Nephron progenitor cell (in vitro differentiated cells): Measurements from ENCODE around the gene USF2.

Experiments
- DNase-seq: peaks from one replicate; pipeline ENCODE4 v3.0.0; 2021
- H3K27ac Mint-ChIP-seq: 2 replicates; pipeline ENCODE4 v1.8.0; 2021; ENCODE audit warnings: mild to moderate bottlenecking, moderate library complexity, mixed read lengths
- H3K27me3 Mint-ChIP-seq: 2 replicates; pipeline ENCODE4 v1.8.0; 2021; ENCODE audit warnings: mild to moderate bottlenecking, low read depth, mixed read lengths; ENCODE audit not compliant: poor library complexity
- H3K36me3 Mint-ChIP-seq: 2 replicates; pipeline ENCODE4 v1.8.0; 2021; ENCODE audit warnings: low read depth, mixed read lengths
- H3K4me1 Mint-ChIP-seq: 2 replicates; pipeline ENCODE4 v1.8.0; 2021; ENCODE audit warnings: mixed read lengths
- H3K4me3 Mint-ChIP-seq: 2 replicates; pipeline ENCODE4 v1.8.0; 2021; ENCODE audit warnings: mild to moderate bottlenecking, moderate library complexity, mixed read lengths
- H3K9me3 Mint-ChIP-seq: 2 replicates; pipeline ENCODE4 v1.8.0; 2021; ENCODE audit warnings: mild to moderate bottlenecking, moderate library complexity, mixed read lengths
- TF ChIP-seq, protein P1 (sequence below): fragments of 200-600 bp; sonication (generic); IDR thresholded peaks from 2 replicates; pipeline ENCODE4 v1.5.0; 2021; ENCODE audit warnings: antibody characterized with exemption

The USF2 gene

DNA sequence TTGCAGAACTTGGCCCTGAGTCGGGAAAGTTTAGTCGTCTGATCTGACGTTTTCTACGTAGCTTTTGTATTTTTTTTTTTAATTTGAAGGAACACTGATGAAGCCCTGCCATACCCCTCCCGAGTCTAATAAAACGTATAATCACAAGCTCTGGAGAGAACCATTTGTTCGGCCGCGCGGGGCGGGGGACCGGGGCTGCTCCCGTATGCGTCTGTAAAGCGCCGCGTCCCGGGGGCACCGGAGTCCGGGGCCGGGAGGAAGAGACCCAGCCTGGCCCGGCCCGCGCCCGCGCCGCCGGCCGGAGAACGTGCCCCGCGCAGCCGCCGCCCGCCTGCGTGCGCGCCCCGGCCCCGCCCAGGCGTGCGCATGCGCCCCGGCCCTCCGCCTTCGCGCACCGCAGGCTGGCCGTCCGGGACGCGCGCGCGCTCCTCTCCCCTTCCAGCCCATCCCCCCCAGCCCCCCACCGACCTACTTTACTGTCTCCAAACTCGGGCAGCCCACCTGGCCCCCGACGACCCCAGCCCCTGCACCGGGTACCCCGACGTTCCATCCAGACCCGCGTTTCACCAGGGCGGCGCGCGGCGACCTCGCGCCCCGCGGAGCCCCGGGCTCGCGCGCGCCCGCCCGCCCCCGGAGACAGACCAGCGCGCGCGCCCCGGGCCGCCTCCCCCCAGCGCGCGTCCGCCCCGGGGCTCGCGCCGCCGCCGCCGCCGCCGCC lies 785 bp upstream of the USF2 start:
- peak; percentile 76 for DNase-seq
- Mint-ChIP-seq H3K4me1 (peaks cover 49% of the 10 kb centered on the region), H3K4me3 (peak overlapping the region; percentile 95), H3K9me3 (no peaks in the 10 kb centered on the region), H3K27ac (peak overlapping the region; percentile 95), H3K27me3 (no peaks in the 10 kb centered on the region), H3K36me3 (peaks cover 27% of the 10 kb centered on the region)
- TF ChIP-seq, protein P1, sequence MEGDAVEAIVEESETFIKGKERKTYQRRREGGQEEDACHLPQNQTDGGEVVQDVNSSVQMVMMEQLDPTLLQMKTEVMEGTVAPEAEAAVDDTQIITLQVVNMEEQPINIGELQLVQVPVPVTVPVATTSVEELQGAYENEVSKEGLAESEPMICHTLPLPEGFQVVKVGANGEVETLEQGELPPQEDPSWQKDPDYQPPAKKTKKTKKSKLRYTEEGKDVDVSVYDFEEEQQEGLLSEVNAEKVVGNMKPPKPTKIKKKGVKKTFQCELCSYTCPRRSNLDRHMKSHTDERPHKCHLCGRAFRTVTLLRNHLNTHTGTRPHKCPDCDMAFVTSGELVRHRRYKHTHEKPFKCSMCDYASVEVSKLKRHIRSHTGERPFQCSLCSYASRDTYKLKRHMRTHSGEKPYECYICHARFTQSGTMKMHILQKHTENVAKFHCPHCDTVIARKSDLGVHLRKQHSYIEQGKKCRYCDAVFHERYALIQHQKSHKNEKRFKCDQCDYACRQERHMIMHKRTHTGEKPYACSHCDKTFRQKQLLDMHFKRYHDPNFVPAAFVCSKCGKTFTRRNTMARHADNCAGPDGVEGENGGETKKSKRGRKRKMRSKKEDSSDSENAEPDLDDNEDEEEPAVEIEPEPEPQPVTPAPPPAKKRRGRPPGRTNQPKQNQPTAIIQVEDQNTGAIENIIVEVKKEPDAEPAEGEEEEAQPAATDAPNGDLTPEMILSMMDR = no peak

DNA sequence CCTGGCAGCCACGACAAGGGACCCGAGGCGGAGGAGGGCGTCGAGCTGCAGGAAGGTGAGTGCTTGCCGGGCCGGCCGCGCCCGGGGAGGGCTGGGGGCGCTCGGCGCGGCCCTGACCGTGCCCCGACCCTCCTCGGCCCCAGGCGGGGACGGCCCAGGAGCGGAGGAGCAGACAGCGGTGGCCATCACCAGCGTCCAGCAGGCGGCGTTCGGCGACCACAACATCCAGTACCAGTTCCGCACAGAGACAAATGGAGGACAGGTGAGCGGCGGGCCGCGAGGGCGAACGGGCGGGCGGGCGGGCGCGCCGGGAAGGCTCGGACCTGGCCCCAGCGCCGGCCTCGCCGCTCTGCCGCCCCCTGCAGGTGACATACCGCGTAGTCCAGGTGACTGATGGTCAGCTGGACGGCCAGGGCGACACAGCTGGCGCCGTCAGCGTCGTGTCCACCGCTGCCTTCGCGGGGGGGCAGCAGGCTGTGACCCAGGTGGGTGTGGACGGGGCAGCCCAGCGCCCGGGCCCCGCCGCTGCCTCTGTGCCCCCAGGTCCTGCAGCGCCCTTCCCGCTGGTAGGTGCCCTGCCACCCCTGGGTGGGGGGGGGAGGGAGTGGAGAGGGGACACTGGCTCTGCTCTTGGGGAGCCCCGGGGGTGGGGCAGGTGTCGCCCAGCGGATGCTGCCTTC lies 816 bp downstream of the USF2 start:
- peak overlapping the region; percentile 76 for H3K4me3 Mint-ChIP-seq
- H3K27me3 Mint-ChIP-seq = no peaks in the 10 kb centered on the region
- H3K9me3 Mint-ChIP-seq = no peaks in the 10 kb centered on the region
- peaks cover 37% of the 10 kb centered on the region for H3K36me3 Mint-ChIP-seq
- DNase-seq = peak; percentile 95
- peaks cover 48% of the 10 kb centered on the region for H3K4me1 Mint-ChIP-seq
- TF ChIP-seq, protein P1 = peak; percentile 85
- no peak overlapping the region for H3K27ac Mint-ChIP-seq

DNA sequence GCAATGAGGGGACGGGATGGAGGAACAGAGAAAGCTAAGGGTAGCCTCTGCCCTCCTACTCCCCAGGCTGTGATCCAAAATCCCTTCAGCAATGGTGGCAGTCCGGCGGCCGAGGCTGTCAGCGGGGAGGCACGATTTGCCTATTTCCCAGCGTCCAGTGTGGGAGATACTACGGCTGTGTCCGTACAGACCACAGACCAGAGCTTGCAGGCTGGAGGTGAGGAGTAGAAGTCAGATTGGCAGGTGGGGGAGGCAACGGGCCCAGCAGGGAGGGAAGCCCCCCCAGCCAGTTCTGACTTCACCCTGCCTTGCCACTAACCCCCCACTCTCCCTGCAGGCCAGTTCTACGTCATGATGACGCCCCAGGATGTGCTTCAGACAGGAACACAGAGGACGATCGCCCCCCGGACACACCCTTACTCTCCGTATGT lies 1.6 kb downstream of the USF2 start:
- H3K4me3 Mint-ChIP-seq = no peak overlapping the region
- H3K36me3 Mint-ChIP-seq = peaks cover 44% of the 10 kb centered on the region
- H3K27ac Mint-ChIP-seq = no peak overlapping the region
- no peaks in the 10 kb centered on the region for H3K27me3 Mint-ChIP-seq
- DNase-seq = no peak
- no peaks in the 10 kb centered on the region for H3K9me3 Mint-ChIP-seq
- H3K4me1 Mint-ChIP-seq = peaks cover 40% of the 10 kb centered on the region
- TF ChIP-seq, protein P1 = no peak

DNA sequence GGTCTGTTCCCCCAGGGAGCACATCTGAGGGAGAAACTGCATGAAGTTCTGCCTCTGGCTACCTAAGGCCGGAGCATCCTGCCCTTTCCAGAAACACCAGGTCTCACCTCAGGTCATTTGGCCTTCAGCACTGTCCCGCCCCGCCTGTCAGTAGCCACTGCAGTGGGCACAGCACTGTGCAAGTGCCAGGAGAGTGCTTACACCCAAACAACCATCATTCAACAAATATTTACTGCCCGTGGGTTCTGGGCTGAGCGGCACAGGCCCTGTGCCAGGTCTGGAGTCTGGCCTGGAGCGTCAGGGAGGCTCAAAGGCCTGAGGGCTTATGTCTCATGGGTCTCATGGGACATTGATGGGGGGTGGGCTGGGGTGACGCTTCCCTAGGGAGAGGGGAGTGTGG lies 2.8 kb downstream of the USF2 start:
- Mint-ChIP-seq H3K9me3 (no peaks in the 10 kb centered on the region), H3K27me3 (no peaks in the 10 kb centered on the region), H3K36me3 (peaks cover 52% of the 10 kb centered on the region), H3K4me3 (no peak overlapping the region), H3K27ac (no peak overlapping the region), H3K4me1 (peaks cover 29% of the 10 kb centered on the region)
- DNase-seq = no peak
- TF ChIP-seq, protein P1 = no peak

DNA sequence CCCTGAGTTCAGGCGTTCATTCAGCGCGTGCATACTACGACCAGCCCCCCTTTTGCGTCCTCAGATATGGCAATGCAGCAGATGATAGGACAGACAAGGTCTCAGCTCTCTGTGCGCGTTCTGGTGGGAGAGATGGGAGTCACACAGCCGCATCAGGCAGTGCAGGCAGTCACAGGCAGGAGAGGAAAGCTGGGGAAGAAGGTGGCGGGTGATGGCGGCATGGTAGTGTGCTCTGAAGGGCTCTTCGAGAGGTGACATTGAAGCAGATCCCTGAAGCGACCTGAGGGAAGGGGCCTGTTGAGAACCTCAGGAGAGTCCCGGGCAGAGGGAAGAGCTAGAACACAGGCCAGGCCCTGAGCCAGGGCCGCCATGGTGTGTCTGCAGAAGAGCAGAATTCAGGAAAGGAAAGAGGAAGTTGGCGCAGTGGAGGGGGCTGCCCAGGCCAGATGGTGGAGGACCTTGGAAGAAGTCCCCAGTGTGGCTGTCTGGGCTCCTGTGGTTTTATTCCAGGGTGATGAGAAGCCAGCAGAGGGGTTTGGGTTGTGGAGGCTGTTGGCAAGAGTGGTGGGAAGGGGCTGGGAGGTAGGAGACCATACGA lies 3.5 kb downstream of the USF2 start:
- TF ChIP-seq, protein P1 = no peak
- Mint-ChIP-seq H3K27me3 (no peaks in the 10 kb centered on the region), H3K9me3 (no peaks in the 10 kb centered on the region), H3K27ac (no peak overlapping the region), H3K4me1 (peaks cover 30% of the 10 kb centered on the region), H3K4me3 (no peak overlapping the region), H3K36me3 (peaks cover 52% of the 10 kb centered on the region)
- no peak for DNase-seq
